Stimulated activated CD4-positive, alpha-beta T cell treated with anti-CD3 and anti-CD28 coated beads, Interleukin-4, amount 100 ng/mL, for 24 hours (primary cell): ENCODE data around the gene NAALADL2.

ENCODE experiments used
- DNase-seq: peaks from one replicate; pipeline ENCODE4 v3.0.0-alpha.2; 2020

The NAALADL2 gene

GRCh38 chr3:174859114-174859735, at the start of gene NAALADL2:
NAALADL2 (plus strand) TSS chr3:174859334.
- no peak for DNase-seq

- no peak for DNase-seq
Measured at GRCh38 chr3:174810254-174810653, 48.9 kb upstream of the NAALADL2 start.

DNA sequence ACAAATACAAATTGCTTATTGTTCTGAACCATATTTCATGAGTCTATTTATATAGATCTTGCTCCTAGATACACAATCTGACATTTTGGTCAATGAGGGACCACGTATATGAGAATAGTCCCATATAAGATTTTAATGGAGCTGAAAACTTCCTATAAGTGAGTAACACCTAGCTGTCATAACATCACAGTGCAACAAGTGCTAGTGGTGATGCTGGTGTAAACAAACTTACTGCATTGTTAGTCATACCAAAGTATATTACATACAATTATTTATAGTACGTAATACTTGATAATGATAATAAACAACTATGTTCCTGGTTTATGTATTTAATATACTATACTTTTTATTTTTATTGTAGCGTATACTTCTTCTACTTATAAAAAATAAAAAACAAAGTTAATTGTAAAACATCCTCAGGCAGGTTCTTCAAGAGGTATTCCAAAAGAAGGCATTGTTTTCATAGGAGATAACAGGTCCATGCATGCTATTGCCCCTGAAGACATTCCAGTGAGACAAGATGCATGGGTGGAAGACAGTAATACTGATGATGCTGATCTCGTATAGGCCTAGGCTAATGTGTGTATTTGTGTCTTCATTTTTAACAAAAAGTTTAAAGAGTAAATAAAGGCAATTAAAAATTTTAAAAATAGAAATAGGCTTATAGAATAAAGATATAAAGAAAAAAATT, 46.8 kb upstream of the NAALADL2 start:
- DNase-seq, result no peak

- no peak for DNase-seq
Measured at GRCh38 chr3:174815750-174816149, 43.4 kb upstream of the NAALADL2 start.

DNA sequence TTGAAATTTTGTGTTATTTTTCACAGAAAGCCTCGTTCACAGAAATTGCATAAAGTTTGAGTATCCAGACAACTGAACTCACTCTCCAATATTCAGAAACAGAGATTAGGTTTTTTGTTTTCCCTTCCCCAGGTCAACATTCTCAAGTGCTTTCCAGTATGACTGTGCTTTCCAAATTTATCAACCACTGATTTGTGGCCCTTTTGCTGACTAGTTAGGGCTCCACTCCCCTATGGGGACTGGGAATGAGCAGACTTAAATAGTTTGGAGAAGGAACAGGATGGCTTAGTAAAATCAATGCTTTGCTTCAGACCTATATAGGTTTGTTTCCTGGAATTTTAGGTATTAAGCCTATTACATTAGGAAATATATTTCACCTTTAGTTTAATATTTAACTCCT, 38.2 kb upstream of the NAALADL2 start:
- DNase-seq, result no peak

DNA sequence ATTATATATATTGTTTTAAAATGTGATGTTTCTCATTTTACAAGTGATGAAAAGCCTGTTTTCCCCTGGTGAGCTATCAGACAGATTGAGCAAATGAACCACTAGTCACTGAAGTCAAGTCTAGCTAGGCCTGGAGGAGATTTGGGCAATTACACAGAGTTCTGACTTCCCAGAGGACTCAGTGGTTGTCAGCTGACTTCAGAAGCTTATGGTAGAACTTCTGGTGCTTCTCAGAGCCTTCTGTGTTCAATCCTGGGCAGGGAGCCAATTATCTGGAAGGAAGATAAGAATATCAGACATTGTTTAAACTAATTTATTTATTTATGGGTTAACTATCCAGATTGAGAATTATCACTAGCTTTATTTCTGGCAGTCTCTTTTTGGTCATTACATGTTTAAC, 37.7 kb upstream of the NAALADL2 start:
- no peak for DNase-seq

DNA sequence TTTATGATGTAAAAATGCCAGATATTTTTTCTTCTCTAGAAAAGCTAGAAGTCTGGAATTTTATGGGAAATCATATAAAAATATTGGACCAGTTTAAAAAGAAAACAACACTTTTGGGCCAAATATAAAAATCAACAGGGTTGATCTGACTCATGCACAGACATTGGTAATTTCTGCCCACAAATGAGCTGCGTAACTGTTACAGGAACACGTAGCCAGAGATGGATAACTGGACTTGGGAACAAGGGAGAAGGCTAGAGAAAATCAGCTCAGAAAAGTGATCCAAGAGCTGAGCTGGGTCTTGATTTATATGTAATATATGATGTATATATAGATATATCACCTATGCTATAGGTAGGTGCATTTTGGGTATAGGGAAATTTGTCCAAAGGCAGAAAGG, 36.8 kb upstream of the NAALADL2 start:
- no peak for DNase-seq

DNA sequence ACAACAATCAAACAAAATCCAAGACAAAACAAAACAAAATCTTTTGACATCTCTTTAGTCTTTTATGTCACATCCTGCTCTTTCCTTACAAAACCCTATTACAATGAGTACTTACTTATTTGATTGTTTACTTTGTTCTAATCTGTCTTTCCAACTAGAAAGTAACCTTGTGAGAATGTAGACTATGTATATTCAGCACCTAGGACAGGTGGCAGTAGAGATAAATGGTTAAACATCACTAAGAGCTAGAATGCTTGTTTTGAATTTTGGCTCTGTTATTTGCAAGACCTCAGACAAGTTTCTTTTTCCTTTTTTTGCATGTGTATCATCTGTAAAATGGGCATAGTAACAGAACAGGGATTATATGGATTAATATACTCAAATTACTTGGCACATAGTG, 33.1 kb upstream of the NAALADL2 start:
- no peak for DNase-seq

GRCh38 chr3:174844746-174845145, 14.4 kb upstream of the NAALADL2 start:
- DNase-seq, result no peak

DNA sequence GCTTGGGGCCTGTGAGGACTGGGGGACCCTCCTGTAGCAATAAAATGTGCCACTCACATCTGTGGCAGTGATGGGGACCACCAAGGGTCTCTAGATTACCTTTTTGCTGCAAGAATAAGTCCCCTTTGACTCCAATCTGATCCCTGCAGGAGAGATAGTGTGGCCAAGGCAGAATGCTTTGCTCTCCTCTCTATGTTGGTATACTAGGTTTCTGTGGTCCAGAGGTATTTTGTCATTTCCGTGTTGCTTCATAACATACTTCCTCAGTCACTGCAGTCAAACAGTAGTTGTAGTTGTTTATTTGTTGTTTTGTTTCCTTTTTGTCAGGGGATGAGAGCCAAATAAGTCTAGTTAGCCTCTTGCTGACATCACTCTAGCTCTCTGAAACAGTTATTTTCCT, 13.1 kb upstream of the NAALADL2 start:
- DNase-seq, result no peak

GRCh38 chr3:174854987-174855386, 4.1 kb upstream of the NAALADL2 start:
- DNase-seq, result no peak

DNA sequence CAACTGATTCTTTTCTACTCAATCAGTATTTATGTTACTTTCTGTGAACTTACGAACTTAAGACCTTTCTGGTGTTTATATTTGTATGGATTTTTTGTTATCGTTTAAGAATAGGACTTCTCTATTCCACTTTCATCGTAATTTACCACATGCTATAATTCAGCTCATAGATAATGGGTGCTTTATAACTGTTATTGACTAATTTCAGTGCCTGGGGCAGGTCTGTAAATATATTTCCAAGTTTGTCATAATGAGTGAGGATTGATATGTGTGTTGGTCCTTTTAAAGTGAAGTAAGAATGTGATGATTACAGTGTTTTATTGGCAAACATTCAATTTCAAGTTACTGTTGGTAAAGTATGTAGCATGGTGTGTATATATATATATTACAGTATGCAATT, 1.8 kb upstream of the NAALADL2 start:
- DNase-seq, result no peak

GRCh38 chr3:174858353-174858752, 781 bp upstream of the NAALADL2 start:
- DNase-seq, result no peak

DNA sequence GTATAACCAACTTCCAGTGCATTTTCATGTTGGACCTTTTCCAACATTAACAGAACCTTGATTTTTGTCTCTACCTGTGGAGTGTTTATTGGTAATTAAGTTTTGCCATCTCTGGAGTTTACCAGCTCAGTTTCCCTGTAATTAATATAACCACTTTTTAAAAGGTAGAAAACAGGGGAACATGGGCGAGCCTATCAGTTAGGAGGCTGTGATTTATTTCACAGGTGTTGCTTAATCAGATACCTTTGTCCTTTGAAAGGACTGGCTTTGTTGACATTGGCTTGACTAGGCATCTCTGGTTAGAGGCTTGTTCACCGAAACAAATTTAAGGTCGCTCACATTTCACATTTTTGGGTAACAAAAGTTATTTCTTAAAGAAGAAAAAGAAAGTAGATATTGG, 622 bp downstream of the NAALADL2 start:
- no peak for DNase-seq

- DNase-seq, result no peak
Measured at GRCh38 chr3:174862101-174862500, 3.0 kb downstream of the NAALADL2 start.

GRCh38 chr3:174862666-174863065, 3.5 kb downstream of the NAALADL2 start:
- no peak for DNase-seq

DNA sequence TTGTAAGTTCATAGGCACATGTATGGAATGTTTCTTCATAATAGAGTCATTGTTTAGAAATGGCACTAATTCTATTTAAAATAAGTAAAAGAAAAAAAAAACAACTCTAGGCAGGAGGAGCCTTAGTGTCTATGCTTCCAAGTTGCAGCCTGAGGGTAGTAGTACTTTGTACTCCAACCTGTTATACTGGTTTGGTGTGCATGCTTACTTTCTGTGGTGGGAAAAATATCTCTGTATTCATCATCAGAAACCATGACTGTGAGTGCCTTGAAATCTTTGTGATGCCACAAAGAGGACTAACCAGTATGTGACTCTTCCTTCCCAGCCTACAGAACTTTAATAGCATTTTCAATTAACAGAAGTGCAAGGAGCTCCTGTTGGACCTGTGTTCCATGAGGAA, 4.4 kb downstream of the NAALADL2 start:
- no peak for DNase-seq

- no peak for DNase-seq
Measured at GRCh38 chr3:174869448-174869847, 10.3 kb downstream of the NAALADL2 start.

DNA sequence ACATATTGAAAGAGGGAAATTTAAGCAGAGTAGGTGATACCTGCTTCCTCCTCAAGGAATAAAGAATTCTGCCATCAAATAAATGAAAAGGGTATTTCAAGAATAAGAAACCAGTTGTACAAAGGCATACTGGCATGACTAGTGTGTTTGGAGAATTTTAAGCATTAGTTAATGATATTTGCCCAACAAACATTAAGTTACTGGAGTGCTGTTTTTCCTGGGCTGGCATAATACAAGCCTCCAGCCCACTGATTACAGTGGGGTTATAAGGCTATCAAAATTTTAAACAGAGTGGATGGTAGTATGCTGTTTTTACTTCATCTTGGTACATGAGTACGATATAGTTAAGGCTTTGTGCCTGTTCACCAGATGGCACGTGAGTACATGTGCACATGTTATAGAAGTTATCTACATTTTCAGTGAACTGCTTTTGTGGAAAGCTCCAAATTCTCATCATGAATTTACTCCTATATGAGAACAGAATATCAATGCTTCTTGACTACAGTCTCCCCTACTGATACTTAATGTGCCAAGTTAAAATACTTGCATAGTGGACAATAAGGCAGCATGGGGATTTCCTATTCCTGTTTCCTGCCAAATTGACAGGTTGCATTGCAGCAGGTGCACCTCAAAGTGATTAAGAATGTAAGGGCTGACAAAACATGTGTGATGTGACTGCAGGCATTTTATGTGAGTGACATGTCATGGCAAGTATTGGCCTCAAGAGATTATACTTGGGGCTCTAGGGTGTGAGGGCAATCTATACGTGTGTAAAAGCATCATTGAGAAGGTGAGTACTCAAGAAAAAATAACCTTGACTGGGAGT, 14.9 kb downstream of the NAALADL2 start:
- DNase-seq, result no peak

DNA sequence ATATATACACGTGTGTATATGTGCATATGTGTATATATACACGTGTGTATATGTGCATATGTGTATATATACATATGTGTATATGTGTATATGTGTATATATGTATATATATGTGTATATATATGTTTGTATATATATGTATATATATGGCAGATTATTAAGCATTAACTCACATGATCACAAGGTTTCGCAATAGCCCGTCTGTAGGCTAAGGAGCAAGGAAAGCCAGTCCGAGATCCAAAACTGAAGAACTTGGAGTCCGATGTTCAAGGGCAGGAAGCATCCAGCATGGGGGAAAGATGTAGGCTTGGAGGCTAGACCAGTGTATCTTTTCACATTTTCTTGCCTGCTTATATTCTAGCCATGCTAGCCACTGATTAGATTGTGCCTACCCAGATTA, 23.7 kb downstream of the NAALADL2 start:
- no peak for DNase-seq

GRCh38 chr3:174883881-174884675, 24.9 kb downstream of the NAALADL2 start:
- no peak for DNase-seq

DNA sequence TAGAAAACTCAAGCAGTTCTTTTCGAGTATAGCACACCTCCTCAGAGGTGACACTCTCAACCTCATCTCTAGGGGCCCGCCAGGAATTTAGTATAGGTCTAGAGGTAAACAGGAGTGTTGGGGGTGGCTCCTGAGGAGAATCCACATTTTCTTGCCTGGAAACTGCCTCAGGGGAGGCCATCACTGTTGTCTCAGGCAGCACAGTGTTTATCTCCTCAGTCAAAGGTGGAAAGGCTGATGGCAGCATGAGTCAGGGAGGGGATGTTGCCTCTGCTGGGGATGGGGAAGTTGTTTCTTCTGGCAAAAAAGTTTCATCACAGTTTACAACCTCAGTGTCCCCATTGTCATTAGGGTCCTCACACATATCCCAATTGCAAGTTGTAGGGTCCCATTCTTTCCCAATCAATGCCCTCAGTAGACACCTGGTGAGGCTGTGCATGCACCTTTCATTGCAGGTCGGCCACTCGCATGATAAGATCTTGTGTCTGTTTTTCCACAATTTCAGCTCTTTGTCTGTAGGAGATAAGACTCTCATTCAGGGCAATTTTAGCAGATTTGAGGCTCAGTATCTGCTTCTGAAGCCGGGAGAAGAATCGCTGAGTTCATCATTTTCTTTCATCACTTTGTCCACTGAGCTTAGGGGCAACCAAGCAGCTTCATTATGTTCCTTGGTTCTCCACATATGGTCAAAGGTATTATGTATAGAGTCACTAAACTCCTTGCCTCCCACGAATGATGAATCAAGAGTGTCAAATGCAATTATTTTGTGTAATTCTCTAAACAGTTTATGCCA, 25.8 kb downstream of the NAALADL2 start:
- DNase-seq, result no peak
